ENCODE measurements around the gene ACY1.

Gene ACY1

GRCh38 chr3:51954713-51955112, 28.6 kb upstream of the ACY1 start:
- Histone ChIP-seq H3K36me3 (ENCODE audit: insufficient read depth, low read length) (no peaks in the 10 kb centered on the region), H3K9me3 (ENCODE audit: insufficient read depth, low read length, severe bottlenecking) (no peaks in the 10 kb centered on the region), H3K4me2 (ENCODE audit: insufficient read depth, low read length) (no peak overlapping the region), H3K27ac (ENCODE audit: low read length) (no peak overlapping the region), H4K20me1 (ENCODE audit: insufficient read depth, low read length) (no peaks in the 10 kb centered on the region), H3K4me3 (ENCODE audit: low read depth in 1 of 2, low read length in 2 of 2) (no peak overlapping the region), H3K4me1 (ENCODE audit: insufficient read depth, low read length) (no peaks in the 10 kb centered on the region), H3K9ac (ENCODE audit: low read depth, low read length) (no peak overlapping the region), H3K79me2 (ENCODE audit: insufficient read depth, low read length) (no peaks in the 10 kb centered on the region), H2AFZ (ENCODE audit: low read depth, low read length) (no peak overlapping the region), H3K27me3 (ENCODE audit: insufficient read depth, low read length, poor library complexity) (no peaks in the 10 kb centered on the region)
- TF ChIP-seq CTCF (IDR thresholded peaks at IDR 0.05; ENCODE audit: borderline replicate concordance, extremely low read depth, low read length, poor library complexity, severe bottlenecking) = no peak
- no peak for TF ChIP-seq EZH2 (IDR thresholded peaks at IDR 0.05; ENCODE audit: borderline replicate concordance, low read depth, low read length, severe bottlenecking)
- DNase-seq = no peak
- ATAC-seq (ENCODE audit: insufficient read depth, low read depth) = no peak

GRCh38 chr3:51955175-51955892, 28.0 kb upstream of the ACY1 start, which contains the start of gene GPR62:
Gene GPR62, plus strand, starts transcription at chr3:51955381. Its CDS starts 272 bp downstream, at chr3:51955653.
- DNase-seq (no peak), ATAC-seq (ENCODE audit: insufficient read depth, low read depth) (peak; percentile 56)
- no peaks in the 10 kb centered on the region for H4K20me1 ChIP-seq (ENCODE audit: insufficient read depth, low read length)
- no peak within 1 kb of the TSS for H3K4me3 ChIP-seq (ENCODE audit: low read depth in 1 of 2, low read length in 2 of 2)
- no peaks in the 10 kb centered on the region for H3K36me3 ChIP-seq (ENCODE audit: insufficient read depth, low read length)
- H3K4me2 ChIP-seq (ENCODE audit: insufficient read depth, low read length) = no peak within 1 kb of the TSS
- H2AFZ ChIP-seq (ENCODE audit: low read depth, low read length) = no peak within 1 kb of the TSS
- H3K9ac ChIP-seq (ENCODE audit: low read depth, low read length) = no peak within 1 kb of the TSS
- no peaks in the 10 kb centered on the region for H3K27me3 ChIP-seq (ENCODE audit: insufficient read depth, low read length, poor library complexity)
- H3K79me2 ChIP-seq (ENCODE audit: insufficient read depth, low read length) = no peaks in the 10 kb centered on the region
- no peaks in the 10 kb centered on the region for H3K4me1 ChIP-seq (ENCODE audit: insufficient read depth, low read length)
- no peaks in the 10 kb centered on the region for H3K9me3 ChIP-seq (ENCODE audit: insufficient read depth, low read length, severe bottlenecking)
- H3K27ac ChIP-seq (ENCODE audit: low read length) = no peak within 1 kb of the TSS
- TF ChIP-seq CTCF (IDR thresholded peaks at IDR 0.05; ENCODE audit: borderline replicate concordance, extremely low read depth, low read length, poor library complexity, severe bottlenecking) (no peak), EZH2 (IDR thresholded peaks at IDR 0.05; ENCODE audit: borderline replicate concordance, low read depth, low read length, severe bottlenecking) (no peak)

- Histone ChIP-seq H2AFZ (ENCODE audit: low read depth, low read length) (no peak overlapping the region), H4K20me1 (ENCODE audit: insufficient read depth, low read length) (no peaks in the 10 kb centered on the region), H3K36me3 (ENCODE audit: insufficient read depth, low read length) (no peaks in the 10 kb centered on the region), H3K4me2 (ENCODE audit: insufficient read depth, low read length) (no peak overlapping the region), H3K9ac (ENCODE audit: low read depth, low read length) (no peak overlapping the region), H3K79me2 (ENCODE audit: insufficient read depth, low read length) (no peaks in the 10 kb centered on the region), H3K27ac (ENCODE audit: low read length) (no peak overlapping the region), H3K4me3 (ENCODE audit: low read depth in 1 of 2, low read length in 2 of 2) (no peak overlapping the region), H3K4me1 (ENCODE audit: insufficient read depth, low read length) (no peaks in the 10 kb centered on the region), H3K9me3 (ENCODE audit: insufficient read depth, low read length, severe bottlenecking) (no peaks in the 10 kb centered on the region), H3K27me3 (ENCODE audit: insufficient read depth, low read length, poor library complexity) (no peaks in the 10 kb centered on the region)
- ATAC-seq (ENCODE audit: insufficient read depth, low read depth) (peak; percentile 46), DNase-seq (no peak)
- TF ChIP-seq EZH2 (IDR thresholded peaks at IDR 0.05; ENCODE audit: borderline replicate concordance, low read depth, low read length, severe bottlenecking) (no peak), CTCF (IDR thresholded peaks at IDR 0.05; ENCODE audit: borderline replicate concordance, extremely low read depth, low read length, poor library complexity, severe bottlenecking) (peak; percentile 25)
Measured at GRCh38 chr3:51955893-51956770, 27.2 kb upstream of the ACY1 start.

Data from DND-41 (cell line).